Peyer's patch (tissue), 4 donors: ENCODE measurements around the gene THAP3. TPM values are rescaled to one million over a fixed set of nuclear protein-coding genes. Genes with fewer than 3 reads are reported as not detected.
A peak's percentile ranks its signal among the peaks of the same experiment; 100 is the strongest.
"Not testable (repeated sequence)": the region's sequence is repeated elsewhere in the genome, so short reads cannot be mapped to it uniquely, and the experiment has no call there.

ENCODE experiments used
- DNase-seq, 3 donors: peaks; one replicate each; pipeline ENCODE4 v3.0.0-alpha.2; 2017 to 2019
- H3K27ac ChIP-seq, 4 donors: fragments of 200-600 bp; sonication (generic); one replicate each; pipeline ENCODE4 v1.5.1; 2016 to 2019
- H3K27me3 ChIP-seq, 2 donors: fragments of 200-600 bp; sonication (generic); one replicate each; pipeline ENCODE4 v1.5.1; 2019
- H3K36me3 ChIP-seq, 3 donors: fragments of 200-600 bp; sonication (generic); one replicate each; pipeline ENCODE4 v1.5.1; 2016 to 2019
- H3K4me1 ChIP-seq, 4 donors: fragments of 200-600 bp; sonication (generic); one replicate each; pipeline ENCODE4 v1.5.1; 2016 to 2019
- H3K4me3 ChIP-seq, 4 donors: fragments of 200-600 bp; sonication (generic); 1 replicate in 3 of 4; 2 replicates in 1 of 4; pipeline ENCODE4 v1.5.1; 2016 to 2019; ENCODE audit warnings: mild to moderate bottlenecking in 1 of 4
- H3K9me3 ChIP-seq, 4 donors: fragments of 200-600 bp; sonication (generic); one replicate each; pipeline ENCODE4 v1.5.1; 2016 to 2019; ENCODE audit warnings: mild to moderate bottlenecking in 1 of 4
- POLR2A ChIP-seq, 2 donors: fragments of 450-650 bp; IDR thresholded peaks; one replicate each; pipeline ENCODE4 v1.5.1; 2017; ENCODE audit warnings: antibody characterized with exemption in 2 of 2, mild to moderate bottlenecking in 2 of 2, moderate library complexity in 2 of 2
- total RNA-seq, 4 donors: library from RNA; depleted of rRNA; stranded (reverse); fragments of >200 nt; gene quantifications; one replicate each; pipeline ENCODE4 v1.1.0, GENCODE V29; 2016
- TF ChIP-seq, protein P1 (sequence below), 6 experiments: fragments of 450-650 bp in 4 of 6; fragments of 200-600 bp in 2 of 6; sonication (generic) in 1 of 6; IDR thresholded peaks; one replicate each; pipeline ENCODE4 v1.5.1; 2017 to 2019; ENCODE audit warnings: antibody characterized with exemption in 6 of 6, mild to moderate bottlenecking in 3 of 6, moderate library complexity in 1 of 6

THAP3 gene
- total RNA-seq, 4 donors from 2014 or later, result 9.9 to 22.8 (median 18.8) TPM

DNA sequence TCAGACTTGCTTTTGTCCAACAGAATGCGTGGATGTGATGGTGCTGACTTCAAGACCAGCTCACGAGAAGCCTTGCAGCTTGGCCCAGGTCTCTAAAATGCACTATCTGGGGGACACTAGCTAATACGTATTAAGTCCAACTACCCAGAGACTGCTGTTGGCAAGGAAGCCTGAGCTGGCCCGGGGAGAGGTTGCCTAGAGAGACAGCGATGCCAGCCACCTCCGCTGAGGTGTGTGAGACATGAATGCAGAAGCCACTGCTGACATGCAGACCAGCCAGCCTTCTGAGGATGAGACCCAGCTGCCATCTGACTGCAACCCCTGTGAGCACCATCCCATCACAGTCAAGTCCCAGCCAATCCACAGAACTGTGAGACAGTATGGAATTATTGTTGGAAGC is 32.5 kb downstream of the THAP3 start:
- no peak for DNase-seq
- Histone ChIP-seq H3K9me3 (no peaks in the 10 kb centered on the region), H3K36me3 (peaks cover 0 to 27% (median 0%) of the 10 kb centered on the region in 3 donors), H3K27me3 (no peaks in the 10 kb centered on the region), H3K27ac (no peak overlapping the region), H3K4me1 (peaks cover 0 to 6% (median 0%) of the 10 kb centered on the region in 4 donors), H3K4me3 (no peak overlapping the region)
- TF ChIP-seq POLR2A (IDR thresholded peaks at IDR 0.05), result no peak
- TF ChIP-seq, protein P1, sequence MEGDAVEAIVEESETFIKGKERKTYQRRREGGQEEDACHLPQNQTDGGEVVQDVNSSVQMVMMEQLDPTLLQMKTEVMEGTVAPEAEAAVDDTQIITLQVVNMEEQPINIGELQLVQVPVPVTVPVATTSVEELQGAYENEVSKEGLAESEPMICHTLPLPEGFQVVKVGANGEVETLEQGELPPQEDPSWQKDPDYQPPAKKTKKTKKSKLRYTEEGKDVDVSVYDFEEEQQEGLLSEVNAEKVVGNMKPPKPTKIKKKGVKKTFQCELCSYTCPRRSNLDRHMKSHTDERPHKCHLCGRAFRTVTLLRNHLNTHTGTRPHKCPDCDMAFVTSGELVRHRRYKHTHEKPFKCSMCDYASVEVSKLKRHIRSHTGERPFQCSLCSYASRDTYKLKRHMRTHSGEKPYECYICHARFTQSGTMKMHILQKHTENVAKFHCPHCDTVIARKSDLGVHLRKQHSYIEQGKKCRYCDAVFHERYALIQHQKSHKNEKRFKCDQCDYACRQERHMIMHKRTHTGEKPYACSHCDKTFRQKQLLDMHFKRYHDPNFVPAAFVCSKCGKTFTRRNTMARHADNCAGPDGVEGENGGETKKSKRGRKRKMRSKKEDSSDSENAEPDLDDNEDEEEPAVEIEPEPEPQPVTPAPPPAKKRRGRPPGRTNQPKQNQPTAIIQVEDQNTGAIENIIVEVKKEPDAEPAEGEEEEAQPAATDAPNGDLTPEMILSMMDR (IDR thresholded peaks at IDR 0.05), result no peak

- Histone ChIP-seq H3K36me3 (peaks cover 0 to 14% (median 0%) of the 10 kb centered on the region in 3 donors), H3K27me3 (no peaks in the 10 kb centered on the region), H3K4me1 (peaks cover 0 to 6% (median 0%) of the 10 kb centered on the region in 4 donors), H3K27ac (no peak overlapping the region), H3K4me3 (no peak overlapping the region), H3K9me3 (no peaks in the 10 kb centered on the region)
- TF ChIP-seq, protein P1 (IDR thresholded peaks at IDR 0.05), result no peak
- no peak for TF ChIP-seq POLR2A (IDR thresholded peaks at IDR 0.05)
- no peak for DNase-seq
These were observed 33.8 kb downstream of the THAP3 start for GRCh38 chr1:6658359-6659060.

DNA sequence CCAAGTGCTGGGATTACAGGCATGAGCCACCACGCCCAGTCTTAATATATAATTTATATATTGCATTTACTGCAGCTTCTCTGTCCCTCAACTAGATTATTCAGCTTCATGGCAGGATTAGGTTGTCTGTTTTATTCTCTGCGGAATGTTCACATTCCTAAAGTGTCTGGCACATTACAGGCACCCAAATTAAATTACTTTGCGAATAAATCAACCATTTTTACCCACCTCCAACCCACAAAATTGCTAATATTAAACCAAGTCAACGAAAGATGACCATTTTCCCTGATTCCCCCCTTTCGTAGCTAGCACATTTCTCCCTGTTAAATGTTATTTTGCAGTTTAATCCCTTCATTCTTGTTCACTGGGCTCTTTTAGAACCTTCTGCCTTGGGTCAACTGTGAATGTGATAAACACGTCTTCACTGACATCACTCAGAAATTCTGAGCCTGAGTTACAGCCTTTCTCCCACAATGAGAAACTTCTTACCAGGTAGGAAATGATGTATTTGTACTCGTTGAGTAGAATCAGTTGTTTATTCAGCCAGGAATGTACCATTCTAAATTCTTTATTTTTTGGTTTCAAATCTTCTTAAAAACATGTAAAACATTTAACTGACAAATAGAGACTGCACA is 35.9 kb downstream of the THAP3 start:
- Histone ChIP-seq H3K27me3 (no peaks in the 10 kb centered on the region), H3K9me3 (no peaks in the 10 kb centered on the region), H3K4me1 (peaks cover 0 to 6% (median 0%) of the 10 kb centered on the region in 4 donors), H3K36me3 (peaks cover 0 to 18% (median 0%) of the 10 kb centered on the region in 3 donors), H3K4me3 (no peak overlapping the region), H3K27ac (no peak overlapping the region)
- TF ChIP-seq, protein P1 (IDR thresholded peaks at IDR 0.05), result no peak
- TF ChIP-seq POLR2A (IDR thresholded peaks at IDR 0.05), result no peak
- DNase-seq, result no peak

GRCh38 chr1:6662468-6662867 is 37.8 kb downstream of the THAP3 start:
- not testable (repeated sequence) for DNase-seq, H3K27ac ChIP-seq, H3K9me3 ChIP-seq, H3K4me3 ChIP-seq, H3K4me1 ChIP-seq, H3K27me3 ChIP-seq
- H3K36me3 ChIP-seq, result peaks cover 0 to 28% (median 0%) of the 10 kb centered on the region in 3 donors

GRCh38 chr1:6666696-6667095 is 42.0 kb downstream of the THAP3 start:
- Histone ChIP-seq H3K27me3 (no peaks in the 10 kb centered on the region), H3K4me1 (no peaks in the 10 kb centered on the region), H3K4me3 (no peak overlapping the region), H3K36me3 (peaks cover 0 to 34% (median 0%) of the 10 kb centered on the region in 3 donors), H3K9me3 (no peaks in the 10 kb centered on the region), H3K27ac (no peak overlapping the region)
- TF ChIP-seq POLR2A (IDR thresholded peaks at IDR 0.05), result no peak
- TF ChIP-seq, protein P1 (IDR thresholded peaks at IDR 0.05), result no peak
- no peak for DNase-seq

- H3K27me3 ChIP-seq, result no peaks in the 10 kb centered on the region
- peak in 1 of 3 donors; percentile 3 for DNase-seq
- no peak overlapping the region for H3K27ac ChIP-seq
- TF ChIP-seq, protein P1 (IDR thresholded peaks at IDR 0.05), result no peak
- TF ChIP-seq POLR2A (IDR thresholded peaks at IDR 0.05), result no peak
- no peaks in the 10 kb centered on the region for H3K9me3 ChIP-seq
- peaks cover 0 to 34% (median 0%) of the 10 kb centered on the region in 3 donors for H3K36me3 ChIP-seq
- H3K4me3 ChIP-seq, result no peak overlapping the region
- no peaks in the 10 kb centered on the region for H3K4me1 ChIP-seq
These were observed 42.5 kb downstream of the THAP3 start for GRCh38 chr1:6667139-6667538.
